A673 (cell line): ENCODE measurements around the gene TM4SF1. TPM values are rescaled to one million over a fixed set of nuclear protein-coding genes. Genes with fewer than 3 reads are reported as not detected.

ENCODE experiments used
- BruUV-seq: library from RNA; stranded (reverse); fragments of 400-500 nt; replicated peaks from 2 replicates; lab custom pipeline; 2021; lab: Mats Ljungman, UMichigan
- CTCF ChIA-PET: fragments of 300-600 bp; sonication (Branson Sonifier 250); formaldehyde crosslinking; loops from one replicate; lab custom pipeline; 2022; ENCODE audit warnings: antibody characterized with exemption; lab: Charles Lee
- POLR2A ChIA-PET: fragments of 300-600 bp; sonication (Branson Sonifier 250); formaldehyde crosslinking; loops from one replicate; lab custom pipeline; 2022; ENCODE audit warnings: antibody characterized with exemption; ENCODE audit not compliant: low non-redundant PET; lab: Charles Lee
- DNase-seq: peaks from one replicate; pipeline ENCODE4 v3.0.0-alpha.2; 2015; ENCODE audit warnings: low spot score
- H3K27ac ChIP-seq: fragments of 200-600 bp; sonication (generic); 2 replicates; pipeline ENCODE4 v1.5.1; 2016; ENCODE audit warnings: mixed run types, low read depth, mild to moderate bottlenecking, mixed read lengths, antibody characterized with exemption, low read length; ENCODE audit not compliant: poor library complexity, severe bottlenecking
- H3K27me3 ChIP-seq: fragments of 200-600 bp; sonication (generic); replicated peaks from 2 replicates; pipeline ENCODE4 v1.6.1; 2017; ENCODE audit warnings: mixed run types, low read depth, mild to moderate bottlenecking, mixed read lengths, antibody characterized with exemption, low read length; ENCODE audit not compliant: insufficient read depth, poor library complexity
- H3K36me3 ChIP-seq: fragments of 200-600 bp; sonication (generic); 2 replicates; pipeline ENCODE4 v1.6.1; 2016; ENCODE audit warnings: mixed run types, mild to moderate bottlenecking, mixed read lengths, antibody characterized with exemption, low read length; ENCODE audit not compliant: insufficient read depth, poor library complexity, severe bottlenecking
- H3K4me1 ChIP-seq: fragments of 200-600 bp; sonication (generic); 2 replicates; pipeline ENCODE4 v1.6.1; 2017; ENCODE audit warnings: mixed run types, mild to moderate bottlenecking, mixed read lengths, antibody characterized with exemption, low read length; ENCODE audit not compliant: insufficient read depth, poor library complexity, severe bottlenecking
- H3K4me3 ChIP-seq: fragments of 200-600 bp; sonication (generic); 2 replicates; pipeline ENCODE4 v1.5.1; 2016; ENCODE audit warnings: low read depth, mixed run types, mild to moderate bottlenecking, mixed read lengths, low read length; ENCODE audit not compliant: poor library complexity, severe bottlenecking
- H3K9me3 ChIP-seq: fragments of 200-600 bp; sonication (generic); 2 replicates; pipeline ENCODE4 v1.6.1; 2016; ENCODE audit warnings: mixed run types, low read depth, mild to moderate bottlenecking, mixed read lengths, antibody characterized with exemption, low read length; ENCODE audit not compliant: poor library complexity, severe bottlenecking
- CTCF ChIP-seq: fragments of 300-800, 200-600 bp; sonication (generic); conservative IDR thresholded peaks from 2 replicates; pipeline ENCODE4 v1.5.1; 2017; ENCODE audit warnings: low read depth, mild to moderate bottlenecking, antibody characterized with exemption, low read length, moderate library complexity, mixed read lengths
- EZH2 ChIP-seq: fragments of 200-600 bp; sonication (generic); IDR thresholded peaks from 2 replicates; pipeline ENCODE4 v1.6.1; 2017; ENCODE audit warnings: borderline replicate concordance, low read depth, mild to moderate bottlenecking, mixed read lengths, antibody characterized with exemption, low read length; ENCODE audit not compliant: poor library complexity, severe bottlenecking
- intact Hi-C: fragments of 100-400 bp; cut with micrococcal nuclease; formaldehyde crosslinking; loops from one replicate; pipeline ENCODE4 v1.10.0; 2022; ENCODE audit not compliant: unreplicated experiment
- total RNA-seq: library from RNA; stranded (reverse); gene quantifications from 2 replicates; pipeline ENCODE4 v1.2.3, GENCODE V29; 2021

TM4SF1 gene
- total RNA-seq, 1 experiment from 2014 or later = 0.28 TPM

- TF ChIP-seq EZH2 (no peak), CTCF (no peak)
- H3K4me1 ChIP-seq = no peaks in the 10 kb centered on the region
- H3K9me3 ChIP-seq = no peaks in the 10 kb centered on the region
- intact Hi-C loops = no loop called here
- no peak for DNase-seq
- no peak overlapping the region for H3K4me3 ChIP-seq
- no peaks in the 10 kb centered on the region for H3K36me3 ChIP-seq
- no peak overlapping the region for H3K27ac ChIP-seq
- no peaks in the 10 kb centered on the region for H3K27me3 ChIP-seq
- CTCF ChIA-PET = no interaction called here
- POLR2A ChIA-PET = no interaction called here
- BruUV-seq = no TSS peak
Measured at GRCh38 chr3:149362366-149362765, 15.1 kb downstream of the TM4SF1 start.

- no peaks in the 10 kb centered on the region for H3K9me3 ChIP-seq
- no peak for DNase-seq
- TF ChIP-seq EZH2 = no peak
- TF ChIP-seq CTCF = no peak
- intact Hi-C loops = no loop called here
- no peaks in the 10 kb centered on the region for H3K27me3 ChIP-seq
- ChIA-PET POLR2A (no interaction called here), CTCF (no interaction called here)
- no peaks in the 10 kb centered on the region for H3K4me1 ChIP-seq
- no peak overlapping the region for H3K27ac ChIP-seq
- no peaks in the 10 kb centered on the region for H3K36me3 ChIP-seq
- H3K4me3 ChIP-seq = no peak overlapping the region
- BruUV-seq = no TSS peak
Measured at GRCh38 chr3:149356630-149357029, 20.8 kb downstream of the TM4SF1 start.

- Histone ChIP-seq H3K36me3 (no peaks in the 10 kb centered on the region), H3K27ac (no peak overlapping the region), H3K9me3 (no peaks in the 10 kb centered on the region), H3K4me1 (no peaks in the 10 kb centered on the region), H3K4me3 (no peak overlapping the region), H3K27me3 (no peaks in the 10 kb centered on the region)
- TF ChIP-seq EZH2 (no peak), CTCF (no peak)
- intact Hi-C loops = no loop called here
- ChIA-PET CTCF (no interaction called here), POLR2A (no interaction called here)
- no peak for DNase-seq
- no TSS peak for BruUV-seq
Measured at GRCh38 chr3:149356044-149356592, 21.3 kb downstream of the TM4SF1 start.
